Loucy (cell line): ENCODE data around the gene PTCSC3.

ENCODE experiments used
- H2AFZ ChIP-seq: fragments of 200-600 bp; sonication (generic); 2 replicates; pipeline ENCODE4 v1.6.0; 2016; ENCODE audit warnings: antibody characterized with exemption, mild to moderate bottlenecking, low read length, moderate library complexity
- H3F3A ChIP-seq: fragments of 200-600 bp; 2 replicates; pipeline ENCODE4 v1.6.0; 2016; ENCODE audit warnings: antibody characterized with exemption, low read depth, mild to moderate bottlenecking
- H3K27me3 ChIP-seq: fragments of 200-600 bp; sonication (generic); 2 replicates; pipeline ENCODE4 v1.6.1; 2014; ENCODE audit warnings: low read length, mild to moderate bottlenecking; ENCODE audit not compliant: insufficient read depth, poor library complexity, severe bottlenecking
- H3K36me3 ChIP-seq: fragments of 200-600 bp; sonication (generic); 2 replicates; pipeline ENCODE4 v1.6.1; 2016; ENCODE audit warnings: low read length; ENCODE audit not compliant: insufficient read depth
- H3K4me1 ChIP-seq: fragments of 200-600 bp; sonication (generic); 2 replicates; pipeline ENCODE4 v1.5.1; 2014; ENCODE audit warnings: low read length, mild to moderate bottlenecking; ENCODE audit not compliant: insufficient read depth, poor library complexity, severe bottlenecking
- H3K4me2 ChIP-seq: fragments of 200-600 bp; sonication (generic); 2 replicates; pipeline ENCODE4 v1.6.0; 2014; ENCODE audit warnings: antibody characterized with exemption, low read length, low read depth, mild to moderate bottlenecking; ENCODE audit not compliant: poor library complexity, severe bottlenecking
- H3K4me3 ChIP-seq: fragments of 200-600 bp; sonication (generic); 2 replicates; pipeline ENCODE4 v1.5.1; 2014; ENCODE audit warnings: low read length, mild to moderate bottlenecking, mixed read lengths; ENCODE audit not compliant: poor library complexity, severe bottlenecking
- H3K79me2 ChIP-seq: fragments of 200-600 bp; sonication (generic); 2 replicates; pipeline ENCODE4 v1.6.1; 2014; ENCODE audit warnings: low read length; ENCODE audit not compliant: insufficient read depth
- H3K9ac ChIP-seq: fragments of 200-600 bp; sonication (generic); 2 replicates; pipeline ENCODE4 v1.6.0; 2014; ENCODE audit warnings: mild to moderate bottlenecking, low read depth, low read length, moderate library complexity; ENCODE audit not compliant: poor library complexity, severe bottlenecking
- H3K9me2 ChIP-seq: fragments of 200-600 bp; sonication (generic); replicated peaks from 2 replicates; pipeline ENCODE4 v1.6.1; 2016; ENCODE audit warnings: low read depth, low read length, mixed read lengths
- H3K9me3 ChIP-seq: fragments of 200-600 bp; sonication (generic); 2 replicates; pipeline ENCODE4 v1.6.1; 2014; ENCODE audit warnings: mild to moderate bottlenecking, antibody characterized with exemption, low read length, low read depth; ENCODE audit not compliant: insufficient read depth
- H4K20me1 ChIP-seq: fragments of 200-600 bp; sonication (generic); 2 replicates; pipeline ENCODE4 v1.6.0; 2014; ENCODE audit warnings: antibody characterized with exemption, low read length, mild to moderate bottlenecking; ENCODE audit not compliant: insufficient read depth, poor library complexity, severe bottlenecking
- EZH2phosphoT487 ChIP-seq: fragments of 200-600 bp; IDR thresholded peaks from 2 replicates; pipeline ENCODE4 v1.6.1; 2018; ENCODE audit warnings: antibody characterized with exemption, mild to moderate bottlenecking, moderate library complexity, borderline replicate concordance
- TF ChIP-seq, protein P1 (sequence below): fragments of 200-600 bp; sonication (generic); conservative IDR thresholded peaks from 2 replicates; pipeline ENCODE4 v1.5.1; 2014; ENCODE audit warnings: mild to moderate bottlenecking, antibody characterized with exemption, low read length

Gene PTCSC3

GRCh38 chr14:36094963-36095362, 81.6 kb downstream of the PTCSC3 start:
- H3F3A ChIP-seq: no peaks in the 10 kb centered on the region
- no peak overlapping the region for H2AFZ ChIP-seq
- H3K27me3 ChIP-seq: no peaks in the 10 kb centered on the region
- H4K20me1 ChIP-seq: no peaks in the 10 kb centered on the region
- no peaks in the 10 kb centered on the region for H3K4me1 ChIP-seq
- no peak overlapping the region for H3K4me3 ChIP-seq
- no peaks in the 10 kb centered on the region for H3K9me3 ChIP-seq
- H3K36me3 ChIP-seq: no peaks in the 10 kb centered on the region
- no peak overlapping the region for H3K9ac ChIP-seq
- H3K79me2 ChIP-seq: no peaks in the 10 kb centered on the region
- H3K9me2 ChIP-seq: no peaks in the 10 kb centered on the region
- no peak for TF ChIP-seq EZH2phosphoT487
- TF ChIP-seq, protein P1, sequence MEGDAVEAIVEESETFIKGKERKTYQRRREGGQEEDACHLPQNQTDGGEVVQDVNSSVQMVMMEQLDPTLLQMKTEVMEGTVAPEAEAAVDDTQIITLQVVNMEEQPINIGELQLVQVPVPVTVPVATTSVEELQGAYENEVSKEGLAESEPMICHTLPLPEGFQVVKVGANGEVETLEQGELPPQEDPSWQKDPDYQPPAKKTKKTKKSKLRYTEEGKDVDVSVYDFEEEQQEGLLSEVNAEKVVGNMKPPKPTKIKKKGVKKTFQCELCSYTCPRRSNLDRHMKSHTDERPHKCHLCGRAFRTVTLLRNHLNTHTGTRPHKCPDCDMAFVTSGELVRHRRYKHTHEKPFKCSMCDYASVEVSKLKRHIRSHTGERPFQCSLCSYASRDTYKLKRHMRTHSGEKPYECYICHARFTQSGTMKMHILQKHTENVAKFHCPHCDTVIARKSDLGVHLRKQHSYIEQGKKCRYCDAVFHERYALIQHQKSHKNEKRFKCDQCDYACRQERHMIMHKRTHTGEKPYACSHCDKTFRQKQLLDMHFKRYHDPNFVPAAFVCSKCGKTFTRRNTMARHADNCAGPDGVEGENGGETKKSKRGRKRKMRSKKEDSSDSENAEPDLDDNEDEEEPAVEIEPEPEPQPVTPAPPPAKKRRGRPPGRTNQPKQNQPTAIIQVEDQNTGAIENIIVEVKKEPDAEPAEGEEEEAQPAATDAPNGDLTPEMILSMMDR: no peak
- H3K4me2 ChIP-seq: no peak overlapping the region

DNA sequence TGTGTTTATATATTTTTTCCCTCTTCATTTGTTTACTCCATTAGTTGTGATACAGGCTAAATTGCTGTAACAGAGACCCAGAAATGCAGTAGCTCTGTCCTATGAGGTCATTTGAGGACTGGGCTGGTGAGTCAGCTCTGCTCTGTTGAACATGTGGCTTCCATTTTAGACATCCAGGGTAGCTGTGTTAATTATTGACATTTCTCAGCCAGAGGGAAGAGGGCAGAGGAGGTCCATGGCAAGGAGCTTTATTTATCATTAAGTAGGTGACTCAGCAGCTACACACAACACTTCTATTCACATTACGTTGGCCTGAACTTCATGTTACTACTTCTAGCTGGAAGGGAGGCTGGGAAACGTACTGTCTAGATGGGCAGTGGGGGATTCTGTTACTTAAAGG, 85.4 kb downstream of the PTCSC3 start:
- H3K36me3 ChIP-seq: no peaks in the 10 kb centered on the region
- no peaks in the 10 kb centered on the region for H3K9me3 ChIP-seq
- H4K20me1 ChIP-seq: no peaks in the 10 kb centered on the region
- TF ChIP-seq, protein P1: no peak
- no peak for TF ChIP-seq EZH2phosphoT487
- no peaks in the 10 kb centered on the region for H3K4me1 ChIP-seq
- no peak overlapping the region for H3K9ac ChIP-seq
- H3K4me3 ChIP-seq: no peak overlapping the region
- H3K9me2 ChIP-seq: no peaks in the 10 kb centered on the region
- H3K79me2 ChIP-seq: no peaks in the 10 kb centered on the region
- H3K4me2 ChIP-seq: no peak overlapping the region
- H3K27me3 ChIP-seq: no peaks in the 10 kb centered on the region
- H2AFZ ChIP-seq: no peak overlapping the region
- H3F3A ChIP-seq: no peaks in the 10 kb centered on the region

DNA sequence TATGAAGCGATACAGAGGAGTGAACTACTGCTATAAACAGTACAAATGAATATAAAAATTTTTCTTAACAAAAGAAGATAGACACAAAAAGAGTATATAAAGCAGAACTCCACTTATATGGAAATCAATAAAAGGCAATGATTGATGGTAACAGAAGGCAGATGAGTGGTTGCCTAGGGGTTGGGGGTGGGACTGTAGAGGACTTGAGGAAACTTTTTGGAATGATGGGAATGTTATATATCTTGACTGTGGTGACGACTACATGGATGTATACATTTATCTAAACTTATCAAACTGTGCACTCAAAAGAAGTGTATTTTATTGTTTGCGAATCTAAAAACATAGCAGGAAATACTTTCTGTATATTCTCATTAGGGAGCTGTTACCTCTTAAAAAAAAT, 89.1 kb downstream of the PTCSC3 start:
- H3F3A ChIP-seq: no peaks in the 10 kb centered on the region
- no peak overlapping the region for H3K4me3 ChIP-seq
- no peak for TF ChIP-seq EZH2phosphoT487
- TF ChIP-seq, protein P1: no peak
- H3K9me2 ChIP-seq: no peaks in the 10 kb centered on the region
- no peaks in the 10 kb centered on the region for H3K4me1 ChIP-seq
- H4K20me1 ChIP-seq: no peaks in the 10 kb centered on the region
- H3K79me2 ChIP-seq: no peaks in the 10 kb centered on the region
- no peak overlapping the region for H2AFZ ChIP-seq
- H3K9me3 ChIP-seq: no peaks in the 10 kb centered on the region
- no peaks in the 10 kb centered on the region for H3K36me3 ChIP-seq
- no peak overlapping the region for H3K9ac ChIP-seq
- no peak overlapping the region for H3K4me2 ChIP-seq
- no peaks in the 10 kb centered on the region for H3K27me3 ChIP-seq
